H9 (cell line): ENCODE measurements around the gene FAM174C. TPM values are rescaled to one million over a fixed set of nuclear protein-coding genes. Genes with fewer than 3 reads are reported as not detected.
A peak's percentile ranks its signal among the peaks of the same experiment; 100 is the strongest.

Source experiments
- DNase-seq: peaks from one replicate; pipeline ENCODE4 v3.0.0-alpha.2; 2017
- H2AFZ ChIP-seq: one replicate; pipeline ENCODE4 v1.6.1; 2013; ENCODE audit warnings: mild to moderate bottlenecking, low read length, control low read depth, moderate library complexity
- H2AK5ac ChIP-seq: 2 replicates; pipeline ENCODE4 v1.6.1; 2013; ENCODE audit warnings: low read length, control low read depth, mixed read lengths; ENCODE audit not compliant: insufficient read length
- H2BK120ac ChIP-seq: one replicate; pipeline ENCODE4 v1.6.1; 2013; ENCODE audit warnings: low read depth, mild to moderate bottlenecking, low read length, control low read depth, inconsistent platforms; ENCODE audit not compliant: poor library complexity, severe bottlenecking
- H2BK12ac ChIP-seq: 2 replicates; pipeline ENCODE4 v1.6.1; 2013; ENCODE audit warnings: low read length, control low read depth, mixed read lengths, low read depth; ENCODE audit not compliant: insufficient read length
- H2BK15ac ChIP-seq: 2 replicates; pipeline ENCODE4 v1.6.1; 2013; ENCODE audit warnings: low read depth, low read length, control low read depth
- H2BK20ac ChIP-seq: one replicate; pipeline ENCODE4 v1.6.1; 2013; ENCODE audit warnings: low read depth, mild to moderate bottlenecking, low read length, control low read depth, inconsistent platforms; ENCODE audit not compliant: poor library complexity, severe bottlenecking
- H2BK5ac ChIP-seq: 2 replicates; pipeline ENCODE4 v1.6.1; 2013; ENCODE audit warnings: low read length, control low read depth, mixed read lengths; ENCODE audit not compliant: insufficient read length
- H3K14ac ChIP-seq: 2 replicates; pipeline ENCODE4 v1.6.1; 2013; ENCODE audit warnings: low read length, control low read depth; ENCODE audit not compliant: insufficient read depth
- H3K18ac ChIP-seq: 2 replicates; pipeline ENCODE4 v1.6.1; 2013; ENCODE audit warnings: low read depth, mild to moderate bottlenecking, mixed read lengths, low read length, control low read depth; ENCODE audit not compliant: insufficient read length
- H3K23ac ChIP-seq: 2 replicates; pipeline ENCODE4 v1.6.1; 2013; ENCODE audit warnings: low read length, control low read depth, mixed read lengths, low read depth; ENCODE audit not compliant: insufficient read length
- H3K23me2 ChIP-seq: 2 replicates; pipeline ENCODE4 v1.6.1; 2013; ENCODE audit warnings: low read depth, mild to moderate bottlenecking, mixed read lengths, low read length, control low read depth; ENCODE audit not compliant: insufficient read length, poor library complexity, severe bottlenecking
- H3K27ac ChIP-seq: 2 replicates; pipeline ENCODE4 v1.5.1; 2013; ENCODE audit warnings: low read length, control low read depth, mixed read lengths, low read depth; ENCODE audit not compliant: insufficient read length
- H3K27me3 ChIP-seq: 2 replicates; pipeline ENCODE4 v1.6.1; 2013; ENCODE audit warnings: low read length, control low read depth, inconsistent platforms; ENCODE audit not compliant: insufficient read depth
- H3K4ac ChIP-seq: 2 replicates; pipeline ENCODE4 v1.6.1; 2013; ENCODE audit warnings: low read depth, mild to moderate bottlenecking, control low read depth, inconsistent platforms, low read length, moderate library complexity
- H3K4me1 ChIP-seq: 2 replicates; pipeline ENCODE4 v1.6.1; 2013; ENCODE audit warnings: low read length, control low read depth, inconsistent platforms; ENCODE audit not compliant: insufficient read depth
- H3K4me2 ChIP-seq: 2 replicates; pipeline ENCODE4 v1.6.1; 2013; ENCODE audit warnings: low read length, control low read depth, mixed read lengths; ENCODE audit not compliant: insufficient read length, insufficient read depth
- H3K56ac ChIP-seq: 2 replicates; pipeline ENCODE4 v1.6.1; 2013; ENCODE audit warnings: low read depth, mild to moderate bottlenecking, mixed read lengths, low read length, control low read depth; ENCODE audit not compliant: insufficient read length
- H3K79me1 ChIP-seq: 2 replicates; pipeline ENCODE4 v1.6.1; 2013; ENCODE audit warnings: low read depth, mild to moderate bottlenecking, moderate library complexity, low read length, control low read depth, inconsistent platforms; ENCODE audit not compliant: insufficient read depth, poor library complexity, severe bottlenecking
- H3K79me2 ChIP-seq: 2 replicates; pipeline ENCODE4 v1.6.1; 2013; ENCODE audit warnings: low read length, control low read depth, inconsistent platforms; ENCODE audit not compliant: insufficient read depth
- H3K9ac ChIP-seq: 2 replicates; pipeline ENCODE4 v1.6.1; 2013; ENCODE audit warnings: low read length, control low read depth, mixed read lengths; ENCODE audit not compliant: insufficient read length; ENCODE audit errors: extremely low read depth
- H3K9me3 ChIP-seq: one replicate; pipeline ENCODE4 v1.6.1; 2013; ENCODE audit warnings: low read depth, low read length, inconsistent platforms; ENCODE audit not compliant: control insufficient read depth
- H3T11ph ChIP-seq: one replicate; pipeline ENCODE4 v1.6.1; 2013; ENCODE audit warnings: mild to moderate bottlenecking, low read length, control low read depth, inconsistent platforms
- H4K20me1 ChIP-seq: one replicate; pipeline ENCODE4 v1.6.1; 2013; ENCODE audit not compliant: control insufficient read depth, insufficient read length, insufficient read depth
- H4K5ac ChIP-seq: 2 replicates; pipeline ENCODE4 v1.6.1; 2013; ENCODE audit warnings: low read depth, mild to moderate bottlenecking, mixed read lengths, low read length, control low read depth; ENCODE audit not compliant: insufficient read length
- H4K8ac ChIP-seq: replicated peaks from 2 replicates; pipeline ENCODE4 v1.6.1; 2013; ENCODE audit warnings: low read length, control low read depth, mixed read lengths, low read depth; ENCODE audit not compliant: insufficient read length
- H4K91ac ChIP-seq: 2 replicates; pipeline ENCODE4 v1.6.1; 2013; ENCODE audit warnings: low read depth, mild to moderate bottlenecking, moderate library complexity, mixed read lengths, low read length, control low read depth; ENCODE audit not compliant: insufficient read length
- H3K27ac Mint-ChIP-seq, 3 experiments: 2 replicates in 2 of 3; 3 replicates in 1 of 3; pipeline ENCODE4 v1.8.0; 2020 to 2021; ENCODE audit warnings: mixed read lengths in 3 of 3, mild to moderate bottlenecking in 1 of 3, moderate library complexity in 1 of 3
- H3K27me3 Mint-ChIP-seq: 2 replicates; pipeline ENCODE4 v1.8.0; 2021; ENCODE audit warnings: low read depth, mild to moderate bottlenecking, moderate library complexity, mixed read lengths
- H3K36me3 Mint-ChIP-seq, 3 experiments: 2 replicates in 2 of 3; 3 replicates in 1 of 3; pipeline ENCODE4 v1.8.0; 2020 to 2021; ENCODE audit warnings: low read depth in 3 of 3, mixed read lengths in 3 of 3; ENCODE audit not compliant: insufficient read depth in 1 of 3
- H3K4me1 Mint-ChIP-seq, 2 experiments: 2 replicates each; pipeline ENCODE4 v1.8.0; 2020; ENCODE audit warnings: mixed read lengths in 2 of 2
- H3K4me3 Mint-ChIP-seq, 2 experiments: 2 replicates in 1 of 2; 3 replicates in 1 of 2; pipeline ENCODE4 v1.8.0; 2020 to 2021; ENCODE audit warnings: mild to moderate bottlenecking in 2 of 2, mixed read lengths in 2 of 2, moderate library complexity in 1 of 2
- H3K9me3 Mint-ChIP-seq, 2 experiments: 2 replicates in 1 of 2; 3 replicates in 1 of 2; pipeline ENCODE4 v1.8.0; 2020; ENCODE audit warnings: mild to moderate bottlenecking in 2 of 2, mixed read lengths in 2 of 2, moderate library complexity in 1 of 2
- WGBS: extraction: QIAGEN DNeasy Blood & Tissue Kit; methylation state at CpG from one replicate; pipeline ENCODE4 v1.1.7; 2013; ENCODE audit warnings: missing lambda C conversion rate, low lambda C conversion rate, mixed read lengths; ENCODE audit not compliant: insufficient read length; ENCODE audit errors: extremely low coverage; 5-methylcytosine and 5-hydroxymethylcytosine counted together
- total RNA-seq: library from RNA; stranded (reverse); gene quantifications from 2 replicates; pipeline ENCODE4 v1.2.1, GENCODE V29; 2021
- TF ChIP-seq, protein P1 (sequence below): fragments of 200-600 bp; sonication (generic); conservative IDR thresholded peaks from 3 replicates; pipeline ENCODE4 v1.8.0; 2021; ENCODE audit warnings: antibody characterized with exemption, mild to moderate bottlenecking

Gene FAM174C
- total RNA-seq, 1 experiment from 2014 or later = 63.0 TPM

DNA sequence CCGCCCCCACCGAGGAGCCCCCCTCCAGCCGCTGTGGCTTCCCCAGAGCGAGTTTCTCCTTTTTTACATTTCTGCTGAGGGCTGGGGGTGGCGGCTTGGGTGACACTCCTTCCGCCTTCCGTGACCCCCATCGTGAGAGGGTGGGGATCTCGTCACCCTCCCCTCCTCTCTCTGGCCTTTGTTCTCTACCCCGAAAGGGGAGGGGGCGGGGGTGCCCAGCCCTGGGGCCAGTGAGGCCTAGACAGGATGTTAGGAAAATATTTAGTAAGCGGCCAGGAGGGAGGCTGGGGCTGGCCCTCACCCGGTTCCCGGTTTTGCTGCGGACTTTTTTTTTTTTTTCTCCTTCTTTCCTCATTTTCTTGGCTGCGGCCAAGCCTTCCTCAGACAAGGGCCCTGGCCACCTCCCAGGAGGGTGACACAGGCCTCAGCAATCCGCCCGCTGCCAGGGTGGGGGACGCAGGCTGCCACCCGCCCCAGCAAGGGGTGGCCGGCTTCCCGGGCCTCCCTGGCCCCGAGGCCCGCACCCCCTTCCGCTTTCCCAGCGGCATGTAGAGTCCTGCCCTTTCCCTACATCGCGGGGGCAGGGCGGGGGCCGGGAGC is 23.0 kb upstream of the FAM174C start:
- no peaks in the 10 kb centered on the region for H3K79me1 ChIP-seq
- no peak overlapping the region for H2BK5ac ChIP-seq
- no peak overlapping the region for H2AK5ac ChIP-seq
- H4K5ac ChIP-seq = no peak overlapping the region
- no peak overlapping the region for H2BK120ac ChIP-seq
- H3K9me3 ChIP-seq = no peaks in the 10 kb centered on the region
- DNase-seq = no peak
- H3K9ac ChIP-seq = no peak overlapping the region
- H3K14ac ChIP-seq = no peak overlapping the region
- no peaks in the 10 kb centered on the region for H3K27me3 ChIP-seq
- peaks cover 12% of the 10 kb centered on the region for H3K23me2 ChIP-seq
- H4K91ac ChIP-seq = no peak overlapping the region
- Mint-ChIP-seq H3K4me1 (peaks cover under 1 to 16% of the 10 kb centered on the region in 2 experiments), H3K36me3 (peaks cover 18 to 52% (median 42%) of the 10 kb centered on the region in 3 experiments; a peak in 6 of 7 replicates), H3K27ac (no peak overlapping the region; a peak in 1 of 7 replicates), H3K27me3 (no peaks in the 10 kb centered on the region), H3K9me3 (no peaks in the 10 kb centered on the region; a peak in 1 of 5 replicates), H3K4me3 (peak overlapping the region; percentile 84 to 90)
- H3K4me2 ChIP-seq = peak overlapping the region; percentile 70
- no peak overlapping the region for H3K56ac ChIP-seq
- peaks cover 11% of the 10 kb centered on the region; the same call in 1 of the 2 replicates for H3K79me2 ChIP-seq
- TF ChIP-seq, protein P1, sequence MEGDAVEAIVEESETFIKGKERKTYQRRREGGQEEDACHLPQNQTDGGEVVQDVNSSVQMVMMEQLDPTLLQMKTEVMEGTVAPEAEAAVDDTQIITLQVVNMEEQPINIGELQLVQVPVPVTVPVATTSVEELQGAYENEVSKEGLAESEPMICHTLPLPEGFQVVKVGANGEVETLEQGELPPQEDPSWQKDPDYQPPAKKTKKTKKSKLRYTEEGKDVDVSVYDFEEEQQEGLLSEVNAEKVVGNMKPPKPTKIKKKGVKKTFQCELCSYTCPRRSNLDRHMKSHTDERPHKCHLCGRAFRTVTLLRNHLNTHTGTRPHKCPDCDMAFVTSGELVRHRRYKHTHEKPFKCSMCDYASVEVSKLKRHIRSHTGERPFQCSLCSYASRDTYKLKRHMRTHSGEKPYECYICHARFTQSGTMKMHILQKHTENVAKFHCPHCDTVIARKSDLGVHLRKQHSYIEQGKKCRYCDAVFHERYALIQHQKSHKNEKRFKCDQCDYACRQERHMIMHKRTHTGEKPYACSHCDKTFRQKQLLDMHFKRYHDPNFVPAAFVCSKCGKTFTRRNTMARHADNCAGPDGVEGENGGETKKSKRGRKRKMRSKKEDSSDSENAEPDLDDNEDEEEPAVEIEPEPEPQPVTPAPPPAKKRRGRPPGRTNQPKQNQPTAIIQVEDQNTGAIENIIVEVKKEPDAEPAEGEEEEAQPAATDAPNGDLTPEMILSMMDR = no peak
- no peak overlapping the region for H2BK20ac ChIP-seq
- H2BK15ac ChIP-seq = no peak overlapping the region
- H3K4me1 ChIP-seq = no peaks in the 10 kb centered on the region; the same call in 1 of the 2 replicates
- no peak overlapping the region for H2AFZ ChIP-seq
- H4K8ac ChIP-seq = no peak overlapping the region
- H3K18ac ChIP-seq = no peak overlapping the region
- H3K27ac ChIP-seq = no peak overlapping the region
- no peak overlapping the region for H3K4ac ChIP-seq
- H2BK12ac ChIP-seq = no peak overlapping the region
- no peaks in the 10 kb centered on the region for H4K20me1 ChIP-seq
- no peak overlapping the region for H3T11ph ChIP-seq
- WGBS = no CpG with 5 or more reads among the region's 30 CpGs
- no peak overlapping the region for H3K23ac ChIP-seq
